DND-41 (cell line): Measurements from ENCODE around the gene BBS9.

ENCODE experiments used
- ATAC-seq: fragments of 200-7000 bp; cut with Tn5 transposase; 3 replicates; pipeline ENCODE4 v1.9.1; 2021; ENCODE audit warnings: low read depth; ENCODE audit not compliant: insufficient read depth
- DNase-seq: peaks from one replicate; pipeline ENCODE4 v3.0.0-alpha.2; 2020
- H2AFZ ChIP-seq: 2 replicates; pipeline ENCODE4 v1.6.0; 2012; ENCODE audit warnings: low read depth, low read length
- H3K27ac ChIP-seq: 2 replicates; pipeline ENCODE4 v1.5.1; 2012; ENCODE audit warnings: low read length, inconsistent platforms
- H3K27me3 ChIP-seq: fragments of 200-600 bp; sonication (generic); 2 replicates; pipeline ENCODE4 v1.6.0; 2012; ENCODE audit warnings: low read length, mild to moderate bottlenecking, inconsistent platforms; ENCODE audit not compliant: insufficient read depth, poor library complexity
- H3K36me3 ChIP-seq: 2 replicates; pipeline ENCODE4 v1.5.1; 2012; ENCODE audit warnings: low read length, inconsistent platforms; ENCODE audit not compliant: insufficient read depth
- H3K4me1 ChIP-seq: 2 replicates; pipeline ENCODE4 v1.5.1; 2012; ENCODE audit warnings: mild to moderate bottlenecking, low read length; ENCODE audit not compliant: insufficient read depth
- H3K4me2 ChIP-seq: 2 replicates; pipeline ENCODE4 v1.6.0; 2012; ENCODE audit warnings: mild to moderate bottlenecking, moderate library complexity, low read length, inconsistent platforms; ENCODE audit not compliant: insufficient read depth
- H3K4me3 ChIP-seq, 2 experiments: fragments of 200-600 bp in 1 of 2; shearing (Covaris generic) in 1 of 2; 2 replicates each; pipeline ENCODE4 v1.5.1; 2012 to 2016; ENCODE audit warnings: inconsistent platforms in 2 of 2, low read length in 2 of 2, mild to moderate bottlenecking in 2 of 2, low read depth in 1 of 2, moderate library complexity in 1 of 2
- H3K79me2 ChIP-seq: 2 replicates; pipeline ENCODE4 v1.6.0; 2012; ENCODE audit warnings: low read length, inconsistent platforms; ENCODE audit not compliant: insufficient read depth
- H3K9ac ChIP-seq: 2 replicates; pipeline ENCODE4 v1.6.0; 2012; ENCODE audit warnings: low read depth, mild to moderate bottlenecking, inconsistent platforms, low read length, moderate library complexity
- H3K9me3 ChIP-seq: 2 replicates; pipeline ENCODE4 v1.5.1; 2012; ENCODE audit warnings: low read length, moderate library complexity, mild to moderate bottlenecking, inconsistent platforms; ENCODE audit not compliant: insufficient read depth, severe bottlenecking
- H4K20me1 ChIP-seq: 2 replicates; pipeline ENCODE4 v1.6.0; 2012; ENCODE audit warnings: low read length; ENCODE audit not compliant: insufficient read depth
- CTCF ChIP-seq: IDR thresholded peaks from 2 replicates; pipeline ENCODE4 v1.5.1; 2012; ENCODE audit warnings: borderline replicate concordance, low read length, moderate library complexity, mild to moderate bottlenecking; ENCODE audit not compliant: poor library complexity, severe bottlenecking; ENCODE audit errors: extremely low read depth
- EZH2 ChIP-seq: IDR thresholded peaks from 3 replicates; pipeline ENCODE4 v1.6.1; 2012; ENCODE audit warnings: borderline replicate concordance, low read depth, mild to moderate bottlenecking, moderate library complexity, low read length, inconsistent platforms; ENCODE audit not compliant: severe bottlenecking

BBS9 gene

GRCh38 chr7:33420311-33420940 lies 291.1 kb downstream of the BBS9 start:
- H3K4me3 ChIP-seq: no peak overlapping the region
- H2AFZ ChIP-seq: no peak overlapping the region
- TF ChIP-seq CTCF: no peak
- TF ChIP-seq EZH2: no peak
- no peak overlapping the region for H3K4me2 ChIP-seq
- no peak for DNase-seq
- H3K27me3 ChIP-seq: no peaks in the 10 kb centered on the region
- no peaks in the 10 kb centered on the region for H3K4me1 ChIP-seq
- H3K36me3 ChIP-seq: no peaks in the 10 kb centered on the region
- no peak for ATAC-seq
- H3K9ac ChIP-seq: no peak overlapping the region
- no peaks in the 10 kb centered on the region for H3K9me3 ChIP-seq
- no peaks in the 10 kb centered on the region for H3K79me2 ChIP-seq
- no peaks in the 10 kb centered on the region for H4K20me1 ChIP-seq
- no peak overlapping the region for H3K27ac ChIP-seq

GRCh38 chr7:33421429-33421828 lies 292.1 kb downstream of the BBS9 start:
- TF ChIP-seq EZH2: no peak
- TF ChIP-seq CTCF: no peak
- no peaks in the 10 kb centered on the region for H3K79me2 ChIP-seq
- no peak for ATAC-seq

GRCh38 chr7:33422141-33422540 lies 292.8 kb downstream of the BBS9 start:
- H2AFZ ChIP-seq: no peak overlapping the region
- ATAC-seq: no peak
- TF ChIP-seq CTCF (no peak), EZH2 (no peak)

More at GRCh38 chr7:33421429-33421828, 292.1 kb downstream of the BBS9 start:
- H3K27ac ChIP-seq: no peak overlapping the region
- H3K4me3 ChIP-seq: no peak overlapping the region
- H3K36me3 ChIP-seq: no peaks in the 10 kb centered on the region
- no peaks in the 10 kb centered on the region for H3K9me3 ChIP-seq
- H3K27me3 ChIP-seq: no peaks in the 10 kb centered on the region
- DNase-seq: no peak
- H2AFZ ChIP-seq: no peak overlapping the region
- no peaks in the 10 kb centered on the region for H4K20me1 ChIP-seq
- no peak overlapping the region for H3K9ac ChIP-seq
- no peak overlapping the region for H3K4me2 ChIP-seq
- H3K4me1 ChIP-seq: no peaks in the 10 kb centered on the region

More at GRCh38 chr7:33422141-33422540, 292.8 kb downstream of the BBS9 start:
- no peak overlapping the region for H3K9ac ChIP-seq
- no peaks in the 10 kb centered on the region for H3K79me2 ChIP-seq
- H3K4me2 ChIP-seq: no peak overlapping the region
- H3K4me1 ChIP-seq: no peaks in the 10 kb centered on the region
- no peaks in the 10 kb centered on the region for H3K9me3 ChIP-seq
- no peak overlapping the region for H3K4me3 ChIP-seq
- H4K20me1 ChIP-seq: no peaks in the 10 kb centered on the region
- H3K27me3 ChIP-seq: no peaks in the 10 kb centered on the region
- DNase-seq: no peak
- H3K36me3 ChIP-seq: no peaks in the 10 kb centered on the region
- H3K27ac ChIP-seq: no peak overlapping the region
